Ishikawa (cell line): Measurements from ENCODE around the gene ANKS6.

Experiments used
- CEBPB ChIP-seq: IDR thresholded peaks from 2 replicates; pipeline ENCODE4 v1.6.1; 2012
- CREB1 ChIP-seq: IDR thresholded peaks from 2 replicates; pipeline ENCODE4 v1.6.1; 2012; ENCODE audit warnings: low read depth
- EGR1 ChIP-seq: IDR thresholded peaks from 2 replicates; pipeline ENCODE4 v1.6.1; 2012
- EP300 ChIP-seq: IDR thresholded peaks from 2 replicates; pipeline ENCODE4 v1.6.1; 2012; ENCODE audit warnings: borderline replicate concordance
- FOXM1 ChIP-seq: IDR thresholded peaks from 2 replicates; pipeline ENCODE4 v1.6.1; 2012; ENCODE audit warnings: low read depth, borderline replicate concordance
- MAX ChIP-seq: IDR thresholded peaks from 2 replicates; pipeline ENCODE4 v1.6.1; 2012
- NFIC ChIP-seq: IDR thresholded peaks from 2 replicates; pipeline ENCODE4 v1.6.1; 2012
- RAD21 ChIP-seq: IDR thresholded peaks from 2 replicates; pipeline ENCODE4 v1.6.1; 2012; ENCODE audit warnings: low read depth
- REST ChIP-seq: IDR thresholded peaks from 2 replicates; pipeline ENCODE4 v1.6.1; 2012; ENCODE audit warnings: low read depth, mild to moderate bottlenecking
- TAF1 ChIP-seq: IDR thresholded peaks from 2 replicates; pipeline ENCODE4 v1.6.1; 2012; ENCODE audit warnings: low read depth, mild to moderate bottlenecking
- TCF12 ChIP-seq: IDR thresholded peaks from 2 replicates; pipeline ENCODE4 v1.6.1; 2012; ENCODE audit warnings: low read depth
- TEAD4 ChIP-seq: IDR thresholded peaks from 2 replicates; pipeline ENCODE4 v1.6.1; 2012
- USF1 ChIP-seq: IDR thresholded peaks from 2 replicates; pipeline ENCODE4 v1.6.1; 2012
- YY1 ChIP-seq: IDR thresholded peaks from 2 replicates; pipeline ENCODE4 v1.6.1; 2012; ENCODE audit warnings: low read depth
- ZBTB7A ChIP-seq: IDR thresholded peaks from 2 replicates; pipeline ENCODE4 v1.6.1; 2012; ENCODE audit warnings: low read depth

Gene ANKS6

GRCh38 chr9:98829766-98830165 is 33.4 kb upstream of the ANKS6 start:
- TF ChIP-seq RAD21: no peak
- no peak for TF ChIP-seq CREB1
- TF ChIP-seq NFIC: no peak
- TF ChIP-seq ZBTB7A: no peak
- TF ChIP-seq EGR1: no peak
- TF ChIP-seq FOXM1: no peak
- TF ChIP-seq CEBPB: no peak
- no peak for TF ChIP-seq TEAD4
- TF ChIP-seq YY1: no peak
- TF ChIP-seq REST: no peak
- no peak for TF ChIP-seq TCF12
- no peak for TF ChIP-seq MAX
- TF ChIP-seq USF1: no peak
- no peak for TF ChIP-seq EP300
- no peak for TF ChIP-seq TAF1

GRCh38 chr9:98826716-98827115 is 30.4 kb upstream of the ANKS6 start:
- TF ChIP-seq FOXM1 (no peak), ZBTB7A (no peak), CEBPB (no peak), TAF1 (no peak), CREB1 (no peak), MAX (no peak), TCF12 (no peak), REST (no peak), NFIC (no peak), EGR1 (no peak), YY1 (no peak)

- TF ChIP-seq ZBTB7A (no peak), USF1 (no peak), FOXM1 (no peak), MAX (no peak), EGR1 (no peak), RAD21 (no peak), TCF12 (no peak), REST (no peak), TAF1 (no peak), CEBPB (no peak), NFIC (no peak), EP300 (no peak), CREB1 (no peak)
These were observed 29.1 kb upstream of the ANKS6 start for GRCh38 chr9:98825414-98825813.

- TF ChIP-seq TAF1 (no peak), FOXM1 (no peak), MAX (no peak), RAD21 (no peak), REST (no peak), TCF12 (no peak), USF1 (no peak), EP300 (no peak)
These were observed 27.4 kb upstream of the ANKS6 start for GRCh38 chr9:98823666-98824334.
